Measurements from ENCODE around the gene VHLL.

VHLL gene

GRCh38 chr1:156337888-156338179 lies 38.7 kb upstream of the VHLL start:
- TF ChIP-seq GABPA (IDR thresholded peaks at IDR 0.05; ENCODE audit: low read depth), result no peak
- no peak for TF ChIP-seq SPI1 (IDR thresholded peaks at IDR 0.05; ENCODE audit: borderline replicate concordance, low read depth)
- no peak for TF ChIP-seq POLR2AphosphoS5 (IDR thresholded peaks at IDR 0.05; ENCODE audit: low read depth)
- peak; percentile 38 for TF ChIP-seq REST (IDR thresholded peaks at IDR 0.05; ENCODE audit: insufficient replicate concordance, low read depth)
- TF ChIP-seq CTCF (IDR thresholded peaks at IDR 0.05; ENCODE audit: insufficient read depth, low read length), result no peak
- H3K27me3 ChIP-seq (ENCODE audit: insufficient read depth, poor library complexity, severe bottlenecking), result no peaks in the 10 kb centered on the region
- peak overlapping the region; percentile 90 for H3K4me3 ChIP-seq (replicated peaks; ENCODE audit: insufficient read depth, low read length)
- no peak for DNase-seq (ENCODE audit: low read depth in 1 of 2, low spot score in 1 of 2)
- peak overlapping the region; percentile 83 for H3K27ac ChIP-seq (replicated peaks)

GRCh38 chr1:156337052-156337887 lies 38.2 kb upstream of the VHLL start:
- Histone ChIP-seq H3K27ac (replicated peaks) (peak overlapping the region; percentile 83), H3K27me3 (ENCODE audit: insufficient read depth, poor library complexity, severe bottlenecking) (no peaks in the 10 kb centered on the region)
- no peak for DNase-seq (ENCODE audit: low read depth in 1 of 2, low spot score in 1 of 2)

More at GRCh38 chr1:156337052-156337887, 38.2 kb upstream of the VHLL start:
- no peak for TF ChIP-seq SPI1 (IDR thresholded peaks at IDR 0.05; ENCODE audit: borderline replicate concordance, low read depth)
- no peak for TF ChIP-seq GABPA (IDR thresholded peaks at IDR 0.05; ENCODE audit: low read depth)
- no peak for TF ChIP-seq POLR2AphosphoS5 (IDR thresholded peaks at IDR 0.05; ENCODE audit: low read depth)
- TF ChIP-seq CTCF (IDR thresholded peaks at IDR 0.05; ENCODE audit: insufficient read depth, low read length), result no peak
- no peak for TF ChIP-seq REST (IDR thresholded peaks at IDR 0.05; ENCODE audit: insufficient replicate concordance, low read depth)
- H3K4me3 ChIP-seq (replicated peaks; ENCODE audit: insufficient read depth, low read length), result peak overlapping the region; percentile 90

Measured in HL-60 (cell line).